Thoracic aorta (tissue), 2 donors: ENCODE data around the gene SRP72. TPM values are rescaled to one million over a fixed set of nuclear protein-coding genes. Genes with fewer than 3 reads are reported as not detected.

Experiments used
- ATAC-seq: fragments of 150-250 bp; one replicate; pipeline ENCODE4 v1.8.0; 2017; ENCODE audit warnings: low read depth; ENCODE audit not compliant: insufficient number of reproducible peaks, low FRiP score
- DNase-seq: peaks from one replicate; pipeline ENCODE4 v3.0.0-alpha.2; 2020; ENCODE audit warnings: low spot score
- H3K27ac ChIP-seq, 2 donors: fragments of 200-600 bp; sonication (generic); 1 replicate in 1 of 2; 2 replicates in 1 of 2; pipeline ENCODE4 v1.5.1; 2016; ENCODE audit warnings: mild to moderate bottlenecking in 2 of 2, moderate library complexity in 2 of 2
- H3K27me3 ChIP-seq: fragments of 200-600 bp; sonication (generic); replicated peaks from 2 replicates; pipeline ENCODE4 v1.6.0; 2016; ENCODE audit warnings: mild to moderate bottlenecking; ENCODE audit not compliant: insufficient read depth
- H3K36me3 ChIP-seq: fragments of 200-600 bp; sonication (generic); one replicate; pipeline ENCODE4 v1.5.1; 2016
- H3K4me1 ChIP-seq, 2 donors: fragments of 200-600 bp; sonication (generic); 1 replicate in 1 of 2; 2 replicates in 1 of 2; pipeline versions ENCODE4 v1.5.1 to v1.6.0; 2016; ENCODE audit warnings: low read depth in 2 of 2, mild to moderate bottlenecking in 1 of 2; ENCODE audit not compliant: control insufficient read depth in 1 of 2
- H3K4me3 ChIP-seq: fragments of 200-600 bp; sonication (generic); 2 replicates; pipeline ENCODE4 v1.5.1; 2016; ENCODE audit warnings: mild to moderate bottlenecking
- H3K9me3 ChIP-seq: fragments of 200-600 bp; sonication (generic); 2 replicates; pipeline ENCODE4 v1.5.1; 2016
- CTCF ChIP-seq: fragments of 200-600 bp; sonication (generic); IDR thresholded peaks from one replicate; pipeline ENCODE4 v1.5.1; 2019; ENCODE audit warnings: antibody characterized with exemption
- total RNA-seq, 2 donors: library from RNA; depleted of rRNA; stranded (reverse); fragments of >200 nt; gene quantifications; one replicate each; pipeline versions ENCODE4 v1.1.0 to v1.2.3, GENCODE V29; 2016

SRP72 gene
- total RNA-seq, 2 donors from 2014 or later, result 43.1 to 52.9 TPM

DNA sequence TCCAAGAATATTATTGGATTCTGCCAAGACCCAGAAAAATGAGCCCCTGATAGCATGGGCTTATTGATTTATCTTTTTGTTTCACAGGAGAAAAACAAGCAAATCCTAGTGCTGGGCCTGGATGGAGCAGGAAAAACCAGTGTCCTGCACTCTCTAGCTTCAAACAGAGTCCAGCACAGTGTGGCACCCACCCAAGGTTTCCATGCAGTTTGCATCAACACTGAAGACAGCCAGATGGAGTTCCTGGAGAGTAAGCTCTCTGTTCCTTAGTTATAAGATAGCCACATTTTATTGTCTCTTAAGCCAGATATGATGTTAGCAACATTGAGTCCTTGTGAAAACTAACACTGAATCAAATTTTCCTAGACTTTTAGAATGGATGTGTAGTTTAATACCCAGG, 43.7 kb downstream of the SRP72 start:
- Histone ChIP-seq H3K4me1 (peaks cover 0 to 9% of the 10 kb centered on the region in 2 donors), H3K9me3 (no peaks in the 10 kb centered on the region), H3K36me3 (no peaks in the 10 kb centered on the region), H3K4me3 (no peak overlapping the region), H3K27me3 (no peaks in the 10 kb centered on the region), H3K27ac (no peak overlapping the region)
- TF ChIP-seq CTCF, result no peak
- DNase-seq (no peak), ATAC-seq (no peak)

GRCh38 chr4:56512166-56512565, 44.7 kb downstream of the SRP72 start:
- no peak for ATAC-seq

DNA sequence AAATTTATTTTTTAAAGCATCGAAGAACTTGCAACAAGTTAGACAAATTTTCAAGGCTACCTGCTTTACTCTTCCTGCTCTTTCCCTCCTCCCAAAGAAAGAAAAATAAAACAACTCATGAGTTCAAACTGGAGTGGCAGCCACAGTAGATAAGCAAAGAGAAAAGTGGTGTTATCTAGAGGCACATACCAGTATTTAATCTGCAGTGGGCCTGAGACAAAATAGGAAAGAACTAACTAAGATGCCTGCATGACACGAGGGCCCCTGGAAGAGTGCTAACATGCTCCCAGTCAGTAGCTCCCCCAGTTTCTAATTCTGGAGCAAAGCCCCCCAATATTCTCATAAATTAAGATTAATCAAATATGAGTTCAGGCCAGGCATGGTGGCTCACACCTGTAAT, 46.1 kb downstream of the SRP72 start:
- H3K9me3 ChIP-seq, result no peaks in the 10 kb centered on the region
- DNase-seq (no peak), ATAC-seq (no peak)
- H3K36me3 ChIP-seq, result no peaks in the 10 kb centered on the region
- no peak for TF ChIP-seq CTCF
- H3K4me1 ChIP-seq, result no peaks in the 10 kb centered on the region
- no peak overlapping the region for H3K27ac ChIP-seq
- no peak overlapping the region for H3K4me3 ChIP-seq
- H3K27me3 ChIP-seq, result no peaks in the 10 kb centered on the region

More at GRCh38 chr4:56512166-56512565, 44.7 kb downstream of the SRP72 start:
- no peak for TF ChIP-seq CTCF
- DNase-seq, result no peak
- H3K4me1 ChIP-seq, result no peaks in the 10 kb centered on the region
- no peaks in the 10 kb centered on the region for H3K9me3 ChIP-seq
- H3K36me3 ChIP-seq, result no peaks in the 10 kb centered on the region
- H3K27ac ChIP-seq, result no peak overlapping the region
- no peak overlapping the region for H3K4me3 ChIP-seq
- H3K27me3 ChIP-seq, result no peaks in the 10 kb centered on the region

- no peaks in the 10 kb centered on the region for H3K9me3 ChIP-seq
- DNase-seq, result peak; percentile 79
- H3K36me3 ChIP-seq, result no peaks in the 10 kb centered on the region
- no peaks in the 10 kb centered on the region for H3K27me3 ChIP-seq
- peaks cover 0 to 12% of the 10 kb centered on the region in 2 donors for H3K4me1 ChIP-seq
- ATAC-seq, result peak; percentile 60
- no peak overlapping the region for H3K27ac ChIP-seq
- TF ChIP-seq CTCF, result no peak
- H3K4me3 ChIP-seq, result peak overlapping the region; percentile 86
Observed at GRCh38 chr4:56530269-56531148, 63.1 kb downstream of the SRP72 start.

DNA sequence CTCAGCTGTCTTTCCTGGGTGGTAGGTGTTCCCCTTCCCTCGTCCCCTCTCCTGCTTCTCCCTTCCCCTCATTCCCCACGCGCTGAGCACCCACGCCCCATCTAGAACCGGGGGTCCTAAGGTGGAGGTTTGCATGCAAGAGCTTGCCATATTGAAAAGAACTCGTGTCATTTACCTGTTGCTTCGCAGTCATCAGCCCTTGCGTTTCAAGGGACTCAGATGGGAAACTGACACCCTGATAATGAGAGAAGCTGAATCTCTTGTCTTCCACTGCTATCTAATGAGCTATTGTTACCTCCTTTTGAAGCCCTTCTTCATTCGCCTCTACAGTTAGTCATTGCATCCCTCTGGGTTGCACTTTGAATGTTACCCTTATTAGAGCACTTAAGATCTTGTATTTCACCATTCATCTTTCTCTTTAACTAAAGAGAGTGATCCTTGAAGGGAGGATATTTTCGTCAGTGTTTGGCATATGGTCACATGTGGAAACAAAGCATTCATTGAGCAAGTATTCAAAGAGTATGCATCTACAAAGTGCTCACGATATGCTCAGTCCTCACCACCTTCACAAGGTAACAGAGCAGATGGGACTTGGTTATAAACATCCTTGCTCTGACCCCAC, 63.8 kb downstream of the SRP72 start:
- Histone ChIP-seq H3K9me3 (no peaks in the 10 kb centered on the region), H3K4me3 (peak overlapping the region; percentile 86), H3K27me3 (no peaks in the 10 kb centered on the region), H3K27ac (no peak overlapping the region), H3K36me3 (no peaks in the 10 kb centered on the region), H3K4me1 (peaks cover 0 to 12% of the 10 kb centered on the region in 2 donors)
- TF ChIP-seq CTCF, result no peak
- DNase-seq (no peak), ATAC-seq (no peak)
